ENCODE measurements around the gene SNX25. TPM values are rescaled to one million over a fixed set of nuclear protein-coding genes. Genes with fewer than 3 reads are reported as not detected.
A peak's percentile ranks its signal among the peaks of the same experiment; 100 is the strongest.

Gene SNX25
- total RNA-seq, 2 donors from 2014 or later: 20.6 to 30.6 TPM

- no peaks in the 10 kb centered on the region for H3K36me3 Mint-ChIP-seq
- peak overlapping the region; percentile 78 for H3K4me3 Mint-ChIP-seq
- H3K4me1 Mint-ChIP-seq (ENCODE audit: low read depth in 2 of 2): peaks cover 32 to 38% of the 10 kb centered on the region in 2 donors
- H3K27ac Mint-ChIP-seq: no peak overlapping the region
- no peak for DNase-seq (ENCODE audit: low spot score)
- no peak for ATAC-seq
- no peaks in the 10 kb centered on the region for H3K9me3 Mint-ChIP-seq
- H3K27me3 Mint-ChIP-seq: peaks cover 0 to 3% of the 10 kb centered on the region in 2 donors
These were observed 2.2 kb downstream of the SNX25 start for GRCh38 chr4:185211641-185212040.

- H3K36me3 Mint-ChIP-seq: no peaks in the 10 kb centered on the region
- ATAC-seq: no peak
These were observed 3.2 kb downstream of the SNX25 start for GRCh38 chr4:185212581-185212980.

DNA sequence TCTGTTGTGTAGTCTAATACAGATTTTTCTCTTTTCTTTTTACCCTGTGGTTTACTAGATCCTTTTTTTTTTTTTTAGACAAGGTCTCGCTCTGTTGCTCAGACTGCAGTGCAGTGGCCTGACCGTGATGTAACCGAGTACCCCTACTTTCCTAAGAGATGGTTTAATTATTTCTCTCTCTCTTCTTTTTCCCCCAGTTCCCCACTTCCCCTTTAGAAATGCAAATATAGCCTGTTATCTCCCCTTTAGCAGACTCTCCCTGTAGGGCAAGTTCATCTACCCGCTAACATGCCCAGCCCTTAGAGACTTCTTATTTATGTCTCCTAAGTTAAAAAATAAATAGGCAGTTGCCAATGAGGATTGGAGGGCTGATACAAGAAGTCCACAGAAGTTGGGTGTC is 4.5 kb downstream of the SNX25 start:
- H3K4me3 Mint-ChIP-seq: no peak overlapping the region
- no peak for ATAC-seq

More at GRCh38 chr4:185212581-185212980, 3.2 kb downstream of the SNX25 start:
- no peak overlapping the region for H3K4me3 Mint-ChIP-seq
- H3K9me3 Mint-ChIP-seq: no peaks in the 10 kb centered on the region
- peaks cover 34 to 43% of the 10 kb centered on the region in 2 donors for H3K4me1 Mint-ChIP-seq (ENCODE audit: low read depth in 2 of 2)
- DNase-seq (ENCODE audit: low spot score): no peak
- H3K27ac Mint-ChIP-seq: peak overlapping the region in 1 of 2 donors; percentile 35
- peaks cover 0 to 3% of the 10 kb centered on the region in 2 donors for H3K27me3 Mint-ChIP-seq

DNA sequence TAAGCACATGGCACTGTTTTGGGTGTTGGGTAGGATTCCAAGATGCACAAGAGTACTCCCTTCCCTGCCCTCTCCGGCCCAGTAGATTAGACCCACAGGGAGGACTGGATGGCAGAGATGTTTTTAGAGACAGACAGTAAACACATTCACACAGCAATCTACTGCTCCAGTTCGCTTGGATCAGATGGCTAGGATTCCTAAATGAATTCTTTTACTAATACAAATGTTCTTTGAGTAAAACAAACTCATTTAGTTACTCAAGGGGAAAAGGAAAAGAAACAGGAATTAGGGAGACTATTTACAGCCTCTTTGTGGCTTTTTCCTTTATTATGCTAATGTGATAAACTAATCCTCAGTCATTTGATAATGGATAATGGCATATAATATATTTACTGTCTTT is 5.9 kb downstream of the SNX25 start:
- no peaks in the 10 kb centered on the region for H3K36me3 Mint-ChIP-seq
- peaks cover 34 to 40% of the 10 kb centered on the region in 2 donors for H3K4me1 Mint-ChIP-seq (ENCODE audit: low read depth in 2 of 2)
- no peaks in the 10 kb centered on the region for H3K9me3 Mint-ChIP-seq
- DNase-seq (ENCODE audit: low spot score) (no peak), ATAC-seq (no peak)
- peaks cover 0 to 3% of the 10 kb centered on the region in 2 donors for H3K27me3 Mint-ChIP-seq
- H3K27ac Mint-ChIP-seq: no peak overlapping the region
- H3K4me3 Mint-ChIP-seq: no peak overlapping the region

More for the DNA sequence above, 4.5 kb downstream of the SNX25 start:
- H3K4me1 Mint-ChIP-seq (ENCODE audit: low read depth in 2 of 2): peaks cover 34 to 36% of the 10 kb centered on the region in 2 donors
- no peaks in the 10 kb centered on the region for H3K36me3 Mint-ChIP-seq
- H3K27me3 Mint-ChIP-seq: peaks cover 0 to 3% of the 10 kb centered on the region in 2 donors
- H3K27ac Mint-ChIP-seq: no peak overlapping the region
- no peak for DNase-seq (ENCODE audit: low spot score)
- H3K9me3 Mint-ChIP-seq: no peaks in the 10 kb centered on the region

- no peaks in the 10 kb centered on the region for H3K27me3 Mint-ChIP-seq
- H3K9me3 Mint-ChIP-seq: no peaks in the 10 kb centered on the region
- ATAC-seq: no peak
- peaks cover 25 to 29% of the 10 kb centered on the region in 2 donors for H3K4me1 Mint-ChIP-seq (ENCODE audit: low read depth in 2 of 2)
- no peak overlapping the region for H3K4me3 Mint-ChIP-seq
- H3K36me3 Mint-ChIP-seq: peaks cover 6% of the 10 kb centered on the region
- no peak for DNase-seq (ENCODE audit: low spot score)
- no peak overlapping the region for H3K27ac Mint-ChIP-seq
These were observed 8.1 kb downstream of the SNX25 start for GRCh38 chr4:185217408-185217975.

DNA sequence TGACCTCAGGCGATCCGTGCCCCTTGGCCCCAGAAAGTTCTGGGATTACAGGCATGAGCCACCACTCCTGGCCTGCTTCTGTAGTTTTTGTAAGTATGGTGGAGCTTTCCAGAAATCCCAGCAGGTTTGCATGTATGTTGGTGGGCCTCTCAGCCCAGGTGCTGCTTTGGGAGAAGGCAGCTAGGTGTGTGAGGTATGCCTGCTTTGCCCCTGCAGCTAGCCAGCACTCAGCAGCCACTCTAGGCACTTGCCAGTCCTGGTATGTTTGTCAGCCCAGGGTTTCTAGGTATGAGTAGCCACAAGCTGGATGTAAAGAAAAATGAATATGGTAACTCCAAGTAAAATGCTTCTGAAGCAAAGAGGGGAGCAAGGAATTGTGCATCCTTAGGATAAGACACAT is 8.9 kb downstream of the SNX25 start:
- DNase-seq (ENCODE audit: low spot score) (no peak), ATAC-seq (no peak)
- H3K27me3 Mint-ChIP-seq: no peaks in the 10 kb centered on the region
- no peaks in the 10 kb centered on the region for H3K9me3 Mint-ChIP-seq
- no peak overlapping the region for H3K27ac Mint-ChIP-seq
- H3K4me3 Mint-ChIP-seq: no peak overlapping the region
- H3K4me1 Mint-ChIP-seq (ENCODE audit: low read depth in 2 of 2): peaks cover 19 to 23% of the 10 kb centered on the region in 2 donors
- H3K36me3 Mint-ChIP-seq: peaks cover 6% of the 10 kb centered on the region

- DNase-seq (ENCODE audit: low spot score) (no peak), ATAC-seq (no peak)
- H3K4me3 Mint-ChIP-seq: no peak overlapping the region
- no peak overlapping the region for H3K27ac Mint-ChIP-seq
- H3K36me3 Mint-ChIP-seq: peaks cover 6% of the 10 kb centered on the region
- peaks cover 11 to 20% of the 10 kb centered on the region in 2 donors for H3K4me1 Mint-ChIP-seq (ENCODE audit: low read depth in 2 of 2)
- no peaks in the 10 kb centered on the region for H3K27me3 Mint-ChIP-seq
- H3K9me3 Mint-ChIP-seq: no peaks in the 10 kb centered on the region
These were observed 10.3 kb downstream of the SNX25 start for GRCh38 chr4:185219551-185220344.

DNA sequence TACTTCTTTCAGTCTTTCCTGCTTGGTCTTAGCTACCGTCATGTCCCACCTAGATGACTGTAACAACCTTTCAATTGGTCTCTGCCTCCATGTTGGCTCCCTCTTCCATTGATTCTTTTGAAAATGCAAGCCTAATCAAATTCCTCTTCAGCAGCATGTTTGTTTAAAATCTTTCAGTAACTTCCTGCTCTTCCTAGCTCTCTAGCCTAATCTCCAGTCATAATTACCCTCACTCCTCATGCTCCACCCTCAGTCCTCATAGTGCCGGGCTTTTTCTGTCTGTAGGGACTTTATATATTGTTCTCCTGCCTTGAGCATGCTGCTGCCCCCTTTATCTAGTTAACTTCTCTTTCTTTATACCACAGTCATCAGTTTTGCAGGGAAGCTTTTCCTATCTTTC is 12.1 kb downstream of the SNX25 start:
- Mint-ChIP-seq H3K36me3 (peaks cover 6% of the 10 kb centered on the region), H3K9me3 (no peaks in the 10 kb centered on the region), H3K27ac (no peak overlapping the region), H3K27me3 (no peaks in the 10 kb centered on the region), H3K4me3 (no peak overlapping the region), H3K4me1 (ENCODE audit: low read depth in 2 of 2) (peaks cover 11 to 25% of the 10 kb centered on the region in 2 donors)
- no peak for DNase-seq (ENCODE audit: low spot score)
- no peak for ATAC-seq

- ATAC-seq (no peak), DNase-seq (ENCODE audit: low spot score) (no peak)
- H3K4me1 Mint-ChIP-seq (ENCODE audit: low read depth in 2 of 2): peaks cover 8 to 23% of the 10 kb centered on the region in 2 donors
- H3K36me3 Mint-ChIP-seq: peaks cover 6% of the 10 kb centered on the region
- H3K27ac Mint-ChIP-seq: no peak overlapping the region
- no peak overlapping the region for H3K4me3 Mint-ChIP-seq
- H3K27me3 Mint-ChIP-seq: no peaks in the 10 kb centered on the region
- no peaks in the 10 kb centered on the region for H3K9me3 Mint-ChIP-seq
These were observed 12.5 kb downstream of the SNX25 start for GRCh38 chr4:185221912-185222311.

GRCh38 chr4:185222598-185222997 is 13.2 kb downstream of the SNX25 start:
- Mint-ChIP-seq H3K9me3 (no peaks in the 10 kb centered on the region), H3K36me3 (peaks cover 6% of the 10 kb centered on the region), H3K4me3 (no peak overlapping the region), H3K27ac (no peak overlapping the region), H3K4me1 (ENCODE audit: low read depth in 2 of 2) (peaks cover 7 to 22% of the 10 kb centered on the region in 2 donors), H3K27me3 (no peaks in the 10 kb centered on the region)
- DNase-seq (ENCODE audit: low spot score): no peak
- ATAC-seq: no peak

- Mint-ChIP-seq H3K4me1 (ENCODE audit: low read depth in 2 of 2) (peaks cover 7 to 17% of the 10 kb centered on the region in 2 donors), H3K4me3 (no peak overlapping the region), H3K27ac (no peak overlapping the region), H3K9me3 (no peaks in the 10 kb centered on the region), H3K27me3 (no peaks in the 10 kb centered on the region), H3K36me3 (peaks cover 6% of the 10 kb centered on the region)
- no peak for ATAC-seq
- no peak for DNase-seq (ENCODE audit: low spot score)
These were observed 15.2 kb downstream of the SNX25 start for GRCh38 chr4:185224597-185224996.

DNA sequence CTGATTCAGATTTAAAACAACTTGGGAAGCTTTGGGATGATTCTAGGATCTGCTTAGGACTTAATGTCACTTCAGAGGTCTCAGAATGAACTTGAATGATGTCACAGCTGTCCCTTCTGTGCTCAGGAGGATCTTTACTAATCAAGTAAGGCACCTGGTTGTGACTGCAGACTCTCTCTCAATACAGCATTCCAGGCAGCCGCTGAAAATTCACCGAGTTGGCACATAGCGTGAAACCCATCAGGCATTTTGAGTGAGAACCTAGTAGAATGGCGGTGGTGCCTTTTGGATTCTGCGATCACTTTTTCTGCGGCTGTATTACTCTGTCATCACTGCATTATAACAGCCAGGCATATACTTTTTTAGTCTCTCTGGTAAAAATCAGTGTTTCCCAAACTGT is 16.5 kb downstream of the SNX25 start:
- no peak for ATAC-seq
- Mint-ChIP-seq H3K4me3 (no peak overlapping the region), H3K9me3 (no peaks in the 10 kb centered on the region), H3K27ac (no peak overlapping the region), H3K4me1 (ENCODE audit: low read depth in 2 of 2) (peaks cover 7 to 13% of the 10 kb centered on the region in 2 donors), H3K27me3 (no peaks in the 10 kb centered on the region), H3K36me3 (peaks cover 6% of the 10 kb centered on the region)
- no peak for DNase-seq (ENCODE audit: low spot score)

DNA sequence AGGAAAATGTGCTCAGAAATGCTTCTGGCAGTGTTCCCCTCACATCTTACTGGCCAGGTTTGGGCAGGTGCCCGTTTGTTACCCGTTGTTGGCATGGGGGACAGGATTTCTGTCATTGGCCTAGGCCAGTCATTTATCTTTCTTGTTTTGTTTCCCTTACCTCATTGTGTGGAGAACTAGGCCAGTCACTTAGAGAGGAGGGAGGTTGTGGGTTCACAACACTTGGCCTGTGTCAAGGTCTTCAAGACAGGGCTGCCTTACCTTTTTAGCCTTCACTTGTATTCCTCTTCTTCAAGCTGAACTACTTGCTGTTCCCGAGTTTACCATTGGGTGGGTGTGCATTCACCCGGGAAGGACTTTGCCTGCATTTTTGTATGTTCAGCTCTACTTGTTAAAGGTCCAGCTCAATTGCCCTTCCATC is 17.7 kb downstream of the SNX25 start:
- no peaks in the 10 kb centered on the region for H3K9me3 Mint-ChIP-seq
- DNase-seq (ENCODE audit: low spot score) (no peak), ATAC-seq (no peak)
- no peaks in the 10 kb centered on the region for H3K27me3 Mint-ChIP-seq
- H3K4me1 Mint-ChIP-seq (ENCODE audit: low read depth in 2 of 2): peaks cover under 1 to 10% of the 10 kb centered on the region in 2 donors
- H3K36me3 Mint-ChIP-seq: no peaks in the 10 kb centered on the region
- H3K4me3 Mint-ChIP-seq: no peak overlapping the region
- no peak overlapping the region for H3K27ac Mint-ChIP-seq

DNA sequence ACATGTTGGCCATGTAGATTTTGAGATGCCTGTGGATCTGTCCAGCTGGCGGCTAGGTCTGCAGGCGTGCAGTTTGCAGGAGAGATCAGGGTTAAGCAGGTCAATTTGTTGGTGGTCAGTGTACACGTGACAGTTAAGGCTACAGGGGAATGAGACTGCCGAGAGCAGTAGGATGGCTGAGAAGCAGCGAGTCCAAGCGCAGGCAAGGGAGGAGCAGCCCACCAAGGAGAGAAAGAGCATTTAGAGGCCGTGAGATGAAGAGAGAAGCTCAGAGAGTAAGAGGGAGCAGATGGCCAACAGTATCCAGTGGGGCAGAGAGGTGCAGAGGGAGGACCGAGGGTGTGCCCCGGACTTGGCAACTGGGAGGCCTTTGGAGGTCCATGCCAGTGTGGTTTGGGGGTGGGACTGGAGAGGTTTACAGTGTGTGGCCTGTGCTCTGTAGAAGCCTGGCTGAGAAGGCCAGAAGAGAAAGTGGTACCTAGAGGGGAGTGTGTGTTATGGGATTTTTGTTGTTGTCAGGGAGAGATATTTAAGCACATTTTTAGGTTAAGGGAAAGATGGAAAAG is 18.4 kb downstream of the SNX25 start:
- no peak for ATAC-seq
- Mint-ChIP-seq H3K9me3 (no peaks in the 10 kb centered on the region), H3K36me3 (no peaks in the 10 kb centered on the region), H3K4me3 (no peak overlapping the region), H3K27ac (no peak overlapping the region), H3K4me1 (ENCODE audit: low read depth in 2 of 2) (peaks cover 6 to 9% of the 10 kb centered on the region in 2 donors), H3K27me3 (no peaks in the 10 kb centered on the region)
- DNase-seq (ENCODE audit: low spot score): no peak
